Measurements from ENCODE around the gene PDE4C. TPM values are rescaled to one million over a fixed set of nuclear protein-coding genes. Genes with fewer than 3 reads are reported as not detected.

Gene PDE4C
- total and polyA plus RNA-seq, 9 of the 15 experiments (the other 6 are each of a cell fraction or from before 2014, with no cell fraction given), result 0.04 to 0.91 (median 0.20) TPM; not detected in 1

DNA sequence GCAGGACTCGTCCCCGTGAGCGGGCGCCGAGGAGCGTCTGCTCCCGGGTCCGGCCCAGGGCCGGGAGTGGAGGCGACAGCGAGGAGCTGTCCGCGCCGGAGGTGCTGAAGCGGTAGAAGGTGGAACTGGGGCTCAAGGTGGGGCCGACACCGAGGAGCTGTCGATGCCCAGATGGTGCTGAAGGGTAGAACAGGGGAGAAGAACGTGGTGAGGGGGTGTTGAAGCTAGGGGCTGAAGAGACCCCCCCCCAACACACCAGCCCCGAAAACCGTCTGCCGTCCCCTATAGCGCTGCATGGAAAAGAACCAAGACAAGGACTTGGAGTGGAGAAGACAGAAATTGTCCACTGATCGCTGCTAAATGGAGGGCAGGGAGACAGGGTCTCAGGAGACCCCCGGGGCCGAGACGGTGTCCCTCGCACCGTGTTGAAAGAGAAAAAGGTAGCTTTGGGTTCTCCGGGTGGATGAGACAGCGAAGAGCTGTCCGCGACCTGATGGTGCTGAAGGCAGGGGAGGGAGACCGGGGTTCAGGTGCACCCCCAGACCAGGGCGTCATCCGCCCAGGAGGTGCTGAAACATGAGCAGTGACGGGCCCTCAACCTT is 7.1 kb upstream of the PDE4C start (continued):
- TF ChIP-seq NFE2L1 (tag; IDR thresholded peaks at IDR 0.05; ENCODE audit: borderline replicate concordance, low read depth), result no peak
- TF ChIP-seq RBM15 (IDR thresholded peaks at IDR 0.05; ENCODE audit: insufficient read depth, low read length), result no peak
- no peak for TF ChIP-seq RBM14 (IDR thresholded peaks at IDR 0.05; ENCODE audit: borderline replicate concordance, insufficient read depth, low read depth, low read length)
- TF ChIP-seq ZSCAN29 (IDR thresholded peaks at IDR 0.05), result peak; percentile 84; the same call in 1 of the 2 replicates
- TF ChIP-seq CTBP1 (IDR thresholded peaks at IDR 0.05; ENCODE audit: borderline replicate concordance), result peak; percentile 75; the same call in 1 of the 2 replicates
- TF ChIP-seq HCFC1 (IDR thresholded peaks at IDR 0.05; ENCODE audit: low read depth, low read length), result no peak
- TF ChIP-seq ETV6 (IDR thresholded peaks at IDR 0.05; ENCODE audit: borderline replicate concordance in 1 of 2, low read depth in 2 of 2, low read length in 1 of 2), result no peak
- TF ChIP-seq ETV6 (CRISPR knock-in tag; IDR thresholded peaks at IDR 0.05; ENCODE audit: borderline replicate concordance), result 0 out of 2 replicates have a peak, but pooled peaks have one; percentile 61
- no peak for TF ChIP-seq ZNF347 (CRISPR knock-in tag; IDR thresholded peaks at IDR 0.05; ENCODE audit: low read depth)
- TF ChIP-seq, protein P1, sequence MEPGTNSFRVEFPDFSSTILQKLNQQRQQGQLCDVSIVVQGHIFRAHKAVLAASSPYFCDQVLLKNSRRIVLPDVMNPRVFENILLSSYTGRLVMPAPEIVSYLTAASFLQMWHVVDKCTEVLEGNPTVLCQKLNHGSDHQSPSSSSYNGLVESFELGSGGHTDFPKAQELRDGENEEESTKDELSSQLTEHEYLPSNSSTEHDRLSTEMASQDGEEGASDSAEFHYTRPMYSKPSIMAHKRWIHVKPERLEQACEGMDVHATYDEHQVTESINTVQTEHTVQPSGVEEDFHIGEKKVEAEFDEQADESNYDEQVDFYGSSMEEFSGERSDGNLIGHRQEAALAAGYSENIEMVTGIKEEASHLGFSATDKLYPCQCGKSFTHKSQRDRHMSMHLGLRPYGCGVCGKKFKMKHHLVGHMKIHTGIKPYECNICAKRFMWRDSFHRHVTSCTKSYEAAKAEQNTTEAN (CRISPR knock-in tag; IDR thresholded peaks at IDR 0.05), result no peak
- TF ChIP-seq FOS (IDR thresholded peaks at IDR 0.05; ENCODE audit: extremely low read depth, insufficient read length), result no peak
- peak; percentile 58; the same call in 1 of the 2 replicates for TF ChIP-seq XRCC5 (IDR thresholded peaks at IDR 0.05; ENCODE audit: low read depth, low read length)
- peak; percentile 17; the same call in 1 of the 2 replicates for TF ChIP-seq ARID2 (IDR thresholded peaks at IDR 0.05)
- TF ChIP-seq, protein P2, sequence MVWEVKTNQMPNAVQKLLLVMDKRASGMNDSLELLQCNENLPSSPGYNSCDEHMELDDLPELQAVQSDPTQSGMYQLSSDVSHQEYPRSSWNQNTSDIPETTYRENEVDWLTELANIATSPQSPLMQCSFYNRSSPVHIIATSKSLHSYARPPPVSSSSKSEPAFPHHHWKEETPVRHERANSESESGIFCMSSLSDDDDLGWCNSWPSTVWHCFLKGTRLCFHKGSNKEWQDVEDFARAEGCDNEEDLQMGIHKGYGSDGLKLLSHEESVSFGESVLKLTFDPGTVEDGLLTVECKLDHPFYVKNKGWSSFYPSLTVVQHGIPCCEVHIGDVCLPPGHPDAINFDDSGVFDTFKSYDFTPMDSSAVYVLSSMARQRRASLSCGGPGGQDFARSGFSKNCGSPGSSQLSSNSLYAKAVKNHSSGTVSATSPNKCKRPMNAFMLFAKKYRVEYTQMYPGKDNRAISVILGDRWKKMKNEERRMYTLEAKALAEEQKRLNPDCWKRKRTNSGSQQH (CRISPR knock-in tag; IDR thresholded peaks at IDR 0.05), result no peak
- peak; percentile 26; the same call in 1 of the 2 replicates for TF ChIP-seq ZBTB33 (CRISPR knock-in tag; IDR thresholded peaks at IDR 0.05)
- TF ChIP-seq TCFL5 (CRISPR knock-in tag; conservative IDR thresholded peaks at IDR 0.05), result no peak
- TF ChIP-seq, protein P3, sequence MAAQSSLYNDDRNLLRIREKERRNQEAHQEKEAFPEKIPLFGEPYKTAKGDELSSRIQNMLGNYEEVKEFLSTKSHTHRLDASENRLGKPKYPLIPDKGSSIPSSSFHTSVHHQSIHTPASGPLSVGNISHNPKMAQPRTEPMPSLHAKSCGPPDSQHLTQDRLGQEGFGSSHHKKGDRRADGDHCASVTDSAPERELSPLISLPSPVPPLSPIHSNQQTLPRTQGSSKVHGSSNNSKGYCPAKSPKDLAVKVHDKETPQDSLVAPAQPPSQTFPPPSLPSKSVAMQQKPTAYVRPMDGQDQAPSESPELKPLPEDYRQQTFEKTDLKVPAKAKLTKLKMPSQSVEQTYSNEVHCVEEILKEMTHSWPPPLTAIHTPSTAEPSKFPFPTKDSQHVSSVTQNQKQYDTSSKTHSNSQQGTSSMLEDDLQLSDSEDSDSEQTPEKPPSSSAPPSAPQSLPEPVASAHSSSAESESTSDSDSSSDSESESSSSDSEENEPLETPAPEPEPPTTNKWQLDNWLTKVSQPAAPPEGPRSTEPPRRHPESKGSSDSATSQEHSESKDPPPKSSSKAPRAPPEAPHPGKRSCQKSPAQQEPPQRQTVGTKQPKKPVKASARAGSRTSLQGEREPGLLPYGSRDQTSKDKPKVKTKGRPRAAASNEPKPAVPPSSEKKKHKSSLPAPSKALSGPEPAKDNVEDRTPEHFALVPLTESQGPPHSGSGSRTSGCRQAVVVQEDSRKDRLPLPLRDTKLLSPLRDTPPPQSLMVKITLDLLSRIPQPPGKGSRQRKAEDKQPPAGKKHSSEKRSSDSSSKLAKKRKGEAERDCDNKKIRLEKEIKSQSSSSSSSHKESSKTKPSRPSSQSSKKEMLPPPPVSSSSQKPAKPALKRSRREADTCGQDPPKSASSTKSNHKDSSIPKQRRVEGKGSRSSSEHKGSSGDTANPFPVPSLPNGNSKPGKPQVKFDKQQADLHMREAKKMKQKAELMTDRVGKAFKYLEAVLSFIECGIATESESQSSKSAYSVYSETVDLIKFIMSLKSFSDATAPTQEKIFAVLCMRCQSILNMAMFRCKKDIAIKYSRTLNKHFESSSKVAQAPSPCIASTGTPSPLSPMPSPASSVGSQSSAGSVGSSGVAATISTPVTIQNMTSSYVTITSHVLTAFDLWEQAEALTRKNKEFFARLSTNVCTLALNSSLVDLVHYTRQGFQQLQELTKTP (IDR thresholded peaks at IDR 0.05; ENCODE audit: low read depth in 1 of 2, partially characterized antibody in 2 of 2), result peak in 1 of 2 experiments; percentile 99
- TF ChIP-seq, protein P4, sequence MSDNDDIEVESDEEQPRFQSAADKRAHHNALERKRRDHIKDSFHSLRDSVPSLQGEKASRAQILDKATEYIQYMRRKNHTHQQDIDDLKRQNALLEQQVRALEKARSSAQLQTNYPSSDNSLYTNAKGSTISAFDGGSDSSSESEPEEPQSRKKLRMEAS (CRISPR knock-in tag; IDR thresholded peaks at IDR 0.05), result peak; percentile 71; the same call in 1 of the 2 replicates
